HepG2 (cell line): ENCODE results near the gene MT1F. TPM values are rescaled to one million over a fixed set of nuclear protein-coding genes. Genes with fewer than 3 reads are reported as not detected.

Source experiments
- ATF4 ChIP-seq, 2 experiments: fragments of 450-650 bp in 1 of 2; sonication (generic) in 1 of 2; formaldehyde crosslinking; IDR thresholded peaks; 2 replicates each; pipeline versions ENCODE4 v1.5.0 to v1.8.0; 2020 to 2022; ENCODE audit warnings: mild to moderate bottlenecking in 1 of 2, missing genetic modification reagents in 1 of 2
- BCLAF1 ChIP-seq: fragments of 450-650 bp; IDR thresholded peaks from 2 replicates; pipeline ENCODE4 v1.6.1; 2017; ENCODE audit warnings: mild to moderate bottlenecking
- ELF1 ChIP-seq: sonication (generic); formaldehyde crosslinking; IDR thresholded peaks from 2 replicates; pipeline ENCODE4 v1.4.0; 2020; ENCODE audit warnings: missing genetic modification reagents
- ELK4 ChIP-seq: sonication (generic); formaldehyde crosslinking; IDR thresholded peaks from 2 replicates; pipeline ENCODE4 v1.9.0; 2021; ENCODE audit warnings: missing genetic modification reagents, borderline replicate concordance
- GABPB1 ChIP-seq: IDR thresholded peaks from 2 replicates; pipeline ENCODE4 v1.6.1; 2016; ENCODE audit warnings: mild to moderate bottlenecking, missing genetic modification reagents, moderate library complexity, missing compliant biosample characterization
- HNRNPH1 ChIP-seq: fragments of 200-400 bp; formaldehyde crosslinking; optimal IDR thresholded peaks from 2 replicates; pipeline ENCODE3; 2017; ENCODE audit warnings: mild to moderate bottlenecking, low read depth, low read length
- KDM3A ChIP-seq: IDR thresholded peaks from 2 replicates; pipeline ENCODE4 v1.6.1; 2018; ENCODE audit warnings: low read depth, missing compliant biosample characterization
- MLXIP ChIP-seq: sonication (generic); formaldehyde crosslinking; IDR thresholded peaks from 2 replicates; pipeline ENCODE4 v1.9.0; 2021; ENCODE audit warnings: missing genetic modification reagents, borderline replicate concordance
- SCMH1 ChIP-seq: sonication (generic); formaldehyde crosslinking; IDR thresholded peaks from 2 replicates; pipeline ENCODE4 v1.9.0; 2021; ENCODE audit warnings: missing genetic modification reagents, mild to moderate bottlenecking, borderline replicate concordance
- SMARCE1 ChIP-seq: fragments of 450-650 bp; IDR thresholded peaks from 2 replicates; pipeline ENCODE4 v1.6.1; 2017; ENCODE audit warnings: borderline replicate concordance
- TSC22D2 ChIP-seq: sonication (generic); formaldehyde crosslinking; IDR thresholded peaks from 2 replicates; pipeline ENCODE4 v1.5.1; 2020; ENCODE audit warnings: missing genetic modification reagents, mild to moderate bottlenecking, borderline replicate concordance
- ZFAT ChIP-seq: sonication (generic); formaldehyde crosslinking; conservative IDR thresholded peaks from 2 replicates; pipeline ENCODE4 v1.8.1; 2023; ENCODE audit warnings: missing genetic modification reagents, inconsistent platforms
- ZNF30 ChIP-seq: sonication (generic); formaldehyde crosslinking; IDR thresholded peaks from 2 replicates; pipeline ENCODE4 v1.5.0; 2020; ENCODE audit warnings: mild to moderate bottlenecking, missing genetic modification reagents
- ZNF34 ChIP-seq: sonication (generic); formaldehyde crosslinking; IDR thresholded peaks from 2 replicates; pipeline ENCODE4 v1.4.0; 2020; ENCODE audit warnings: mild to moderate bottlenecking, missing genetic modification reagents, borderline replicate concordance
- ZNF354B ChIP-seq: sonication (generic); formaldehyde crosslinking; IDR thresholded peaks from 2 replicates; pipeline ENCODE4 v1.8.0; 2022; ENCODE audit warnings: mild to moderate bottlenecking, missing genetic modification reagents
- ZNF574 ChIP-seq: sonication (generic); formaldehyde crosslinking; IDR thresholded peaks from 2 replicates; pipeline ENCODE4 v1.4.0; 2020; ENCODE audit warnings: missing genetic modification reagents
- polyA plus RNA-seq, 8 experiments: library from polyadenylated mRNA; depleted of rRNA in 3 of 8; stranded (reverse) in 7 of 8; unstranded in 1 of 8; fragments of >200 nt; fragmentation: Illumina TruSeq in 4 of 8; extraction: Trizol in 4 of 8; gene quantifications; 2 replicates each; pipeline versions ENCODE4 v1.2.1 to v1.2.3, GENCODE V29; 2011 to 2016; ENCODE audit warnings: low read depth in 4 of 8, missing spikeins in 1 of 8, mixed read lengths in 1 of 8; ENCODE audit not compliant: insufficient read depth in 1 of 8
- total RNA-seq, 5 experiments: library from RNA; depleted of rRNA; stranded (reverse); fragments of >200 nt; fragmentation: Illumina TruSeq; extraction: Trizol; gene quantifications; 2 replicates each; pipeline ENCODE4 v1.2.3, GENCODE V29; 2016; ENCODE audit warnings: low read depth in 1 of 5

Gene MT1F
- total and polyA plus RNA-seq, 2 of the 13 experiments (the other 11 are each of a cell fraction or from before 2014, with no cell fraction given): 1.9 to 169 TPM

- TF ChIP-seq ZNF574 (CRISPR knock-in tag) (peak; percentile 68), ELF1 (CRISPR knock-in tag) (0 out of 2 replicates have a peak, but pooled peaks have one; percentile 37), ZNF34 (CRISPR knock-in tag) (no peak), GABPB1 (CRISPR knock-in tag) (peak; percentile 69; the same call in 1 of the 2 replicates), BCLAF1 (no peak), HNRNPH1 (no peak), ELK4 (CRISPR knock-in tag) (no peak), ZFAT (CRISPR knock-in tag) (no peak), MLXIP (CRISPR knock-in tag) (no peak), KDM3A (CRISPR knock-in tag) (no peak; the same call in 1 of the 2 replicates), ZNF30 (no peak), ZNF354B (CRISPR knock-in tag) (no peak), TSC22D2 (no peak), ATF4 (CRISPR knock-in tag; IDR thresholded peaks at IDR 0.05) (no peak), SCMH1 (CRISPR knock-in tag) (no peak), SMARCE1 (no peak)
Observed at GRCh38 chr16:56657555-56658326, at the start of gene MT1F (continued).
